GM18951 (cell line): ENCODE results near the gene LUC7L2.
"Not testable (repeated sequence)": the region's sequence is repeated elsewhere in the genome, so short reads cannot be mapped to it uniquely, and the experiment has no call there.

Experiments used
- POLR2A ChIP-seq: IDR thresholded peaks from 4 replicates; pipeline ENCODE4 v1.6.1; 2011; ENCODE audit warnings: mild to moderate bottlenecking; ENCODE audit not compliant: insufficient read length, insufficient read depth; ENCODE audit errors: extremely low read depth
- in situ Hi-C: fragments of 300-500 bp; cut with MboI; formaldehyde crosslinking; loops from one replicate; pipeline ENCODE4 v1.12.0; 2022; ENCODE audit warnings: low sequenced_read_pairs, mixed read lengths, inconsistent platforms; ENCODE audit not compliant: unreplicated experiment

The LUC7L2 gene

DNA sequence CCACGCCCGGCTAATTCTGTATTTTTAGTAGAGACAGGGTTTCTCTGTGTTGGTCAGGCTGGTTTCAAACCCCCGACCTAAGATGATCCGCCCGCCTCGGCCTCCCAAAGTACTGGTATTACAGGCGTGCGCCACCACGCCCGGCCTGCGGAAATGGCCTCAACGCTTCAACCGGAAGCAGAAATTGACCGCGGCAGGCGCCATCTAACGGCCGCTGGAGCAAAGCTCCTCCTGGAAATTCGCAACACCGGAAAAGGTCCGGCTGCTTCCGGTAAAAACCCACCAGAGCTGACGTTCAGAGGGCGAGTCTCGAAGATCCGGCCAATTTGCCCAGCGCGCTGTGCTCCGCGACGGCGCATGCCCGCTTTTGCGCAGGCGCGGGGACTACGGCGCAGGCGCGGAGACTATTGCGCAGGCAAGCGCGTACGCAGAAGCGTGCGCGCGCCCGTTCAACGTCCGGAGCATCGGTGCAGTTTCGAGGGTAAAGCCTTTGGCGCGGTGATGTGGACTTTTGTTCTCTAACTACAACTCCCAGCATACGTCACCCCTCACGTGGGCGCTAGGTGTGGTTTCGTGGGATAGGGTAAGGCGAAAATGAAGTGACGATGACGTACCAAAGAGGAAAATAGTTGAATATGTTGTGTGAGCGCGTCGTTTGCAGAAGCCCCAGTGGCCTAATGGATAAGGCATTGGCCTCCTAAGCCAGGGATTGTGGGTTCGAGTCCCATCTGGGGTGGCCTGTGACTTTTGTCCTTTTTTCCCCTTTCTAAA lies 19.5 kb upstream of the LUC7L2 start:
- peak; percentile 53 for TF ChIP-seq POLR2A
- in situ Hi-C loops, result no loop called here

DNA sequence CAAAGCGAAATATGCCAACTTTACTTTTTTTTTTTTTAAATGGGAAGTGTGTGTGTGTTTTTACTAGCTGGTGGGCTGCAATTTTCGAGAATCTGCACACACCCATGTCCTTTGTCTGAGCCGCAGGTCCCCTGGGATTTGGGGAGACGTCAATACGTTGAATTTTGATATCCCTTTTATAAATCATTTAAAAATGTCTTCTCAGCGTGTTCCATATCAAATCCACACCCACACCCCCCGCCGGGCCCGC lies 19.0 kb upstream of the LUC7L2 start:
- in situ Hi-C loops, result no loop called here
- no peak for TF ChIP-seq POLR2A

DNA sequence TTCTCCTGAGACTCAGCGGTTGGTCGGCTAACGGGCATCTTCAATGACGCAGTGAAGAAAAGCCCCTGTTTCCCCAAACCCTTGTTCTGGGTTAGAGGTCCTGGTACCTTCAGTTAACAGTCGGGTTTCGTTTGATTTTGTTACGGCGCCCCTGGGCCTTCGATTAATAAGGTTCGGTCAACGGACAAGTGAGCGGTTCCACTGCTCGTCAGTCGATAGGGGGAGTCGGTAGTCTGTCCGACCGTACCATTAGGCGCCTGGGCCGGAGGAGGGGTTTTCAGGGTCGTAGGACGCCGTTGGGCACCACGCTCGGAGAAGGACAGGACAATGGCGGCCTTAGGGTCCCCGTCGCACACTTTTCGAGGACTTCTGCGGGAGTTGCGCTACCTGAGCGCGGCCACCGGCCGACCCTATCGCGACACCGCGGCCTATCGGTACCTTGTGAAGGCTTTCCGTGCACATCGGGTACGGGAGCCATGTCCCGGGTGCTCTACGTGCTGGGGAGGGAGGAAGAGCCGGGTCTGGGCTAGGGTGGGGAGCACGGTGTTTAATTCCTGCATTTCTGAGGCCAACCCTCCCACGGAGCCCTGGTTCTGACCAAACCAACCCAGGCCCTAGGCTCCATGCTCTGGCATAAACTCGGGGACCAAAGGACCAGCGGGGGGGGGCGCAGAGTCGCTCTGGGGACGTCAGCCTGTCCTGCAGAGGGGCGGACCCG lies 18.5 kb upstream of the LUC7L2 start, which contains the start of gene FMC1:
TSS of gene FMC1 (plus strand) at position 280 of the 718 bp plus-strand sequence. CDS start at position 328, 48 bp downstream.
- TF ChIP-seq POLR2A, result peak; percentile 59
- in situ Hi-C loops, result no loop called here

DNA sequence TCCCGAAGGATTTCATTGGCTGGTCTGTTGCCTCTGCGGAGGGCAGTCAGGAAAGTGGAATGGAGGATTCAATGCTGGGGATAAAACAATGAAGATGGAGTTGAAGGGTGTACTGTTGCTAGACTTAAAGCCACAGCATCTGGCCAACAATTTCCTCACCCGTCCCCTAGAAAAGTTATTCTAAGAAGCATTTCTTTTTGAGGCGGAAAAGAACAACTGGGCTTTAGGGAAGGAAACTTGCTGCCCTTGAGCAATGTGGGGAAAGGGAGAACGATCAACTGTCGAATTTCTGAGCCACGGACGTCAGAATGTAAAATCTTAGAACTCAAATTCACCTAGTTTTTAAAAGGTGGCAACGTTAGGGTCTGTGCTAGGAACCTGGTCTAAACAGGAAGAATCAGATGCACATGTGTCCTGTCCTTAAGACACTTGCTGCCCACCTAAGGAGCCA lies 17.9 kb upstream of the LUC7L2 start:
- no peak for TF ChIP-seq POLR2A
- in situ Hi-C loops, result no loop called here

DNA sequence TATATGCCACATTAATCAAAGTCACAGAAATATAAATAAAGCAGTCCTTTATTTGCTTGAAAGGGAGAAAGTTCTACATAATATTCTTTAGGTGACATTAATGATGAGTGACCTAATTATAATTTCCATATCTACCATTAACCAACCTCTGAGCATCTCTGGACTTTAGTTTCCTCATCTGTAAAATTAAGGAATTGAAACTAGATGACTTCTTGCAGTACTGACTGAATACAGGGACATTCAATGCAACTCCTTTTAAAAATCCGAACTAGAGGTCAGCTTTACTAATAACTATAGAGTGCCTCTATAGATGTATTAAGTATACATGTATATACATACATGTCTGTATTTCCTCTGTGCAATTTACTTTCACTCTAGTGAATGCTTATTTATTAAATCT lies 14.7 kb upstream of the LUC7L2 start:
- no peak for TF ChIP-seq POLR2A
- in situ Hi-C loops, result no loop called here

DNA sequence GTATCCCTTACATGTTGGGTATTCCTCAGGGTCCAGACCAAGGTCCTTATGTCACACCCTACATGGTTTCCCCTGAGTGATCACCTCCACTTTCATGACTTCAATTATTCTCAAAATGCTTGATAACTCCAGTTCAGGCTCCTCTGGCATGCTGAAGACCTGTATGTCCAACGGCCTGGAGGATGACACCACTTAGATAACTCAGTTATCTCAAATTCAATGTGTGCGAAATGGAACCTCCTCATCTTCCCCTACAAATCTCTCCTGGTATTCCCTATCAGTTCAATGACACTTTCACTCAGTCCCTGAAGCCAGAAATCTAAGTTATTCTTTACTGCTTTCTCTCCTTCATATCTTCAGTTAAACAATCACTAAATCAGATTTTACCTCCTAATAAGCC lies 8.7 kb upstream of the LUC7L2 start:
- in situ Hi-C loops, result no loop called here
- no peak for TF ChIP-seq POLR2A

DNA sequence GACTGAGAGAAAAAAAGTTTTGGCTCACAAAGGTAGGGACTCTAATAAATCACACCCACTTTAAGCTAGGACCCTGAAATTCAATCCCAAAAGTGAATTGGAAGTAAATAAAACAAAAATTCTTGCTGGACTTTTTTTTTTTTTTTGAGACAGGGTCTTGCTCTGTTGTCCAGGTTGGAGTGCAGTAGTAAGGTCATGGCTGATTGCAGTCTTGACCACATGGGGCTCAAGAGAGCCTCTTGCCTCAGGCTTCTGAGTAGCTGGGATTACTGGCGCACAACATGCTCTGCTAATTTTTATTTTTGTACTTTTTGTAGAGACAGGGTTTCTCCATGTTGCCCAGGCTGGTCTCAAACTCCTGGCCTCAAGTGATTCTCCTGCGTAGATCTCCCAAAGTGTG lies 5.0 kb upstream of the LUC7L2 start:
- no peak for TF ChIP-seq POLR2A
- in situ Hi-C loops, result no loop called here

DNA sequence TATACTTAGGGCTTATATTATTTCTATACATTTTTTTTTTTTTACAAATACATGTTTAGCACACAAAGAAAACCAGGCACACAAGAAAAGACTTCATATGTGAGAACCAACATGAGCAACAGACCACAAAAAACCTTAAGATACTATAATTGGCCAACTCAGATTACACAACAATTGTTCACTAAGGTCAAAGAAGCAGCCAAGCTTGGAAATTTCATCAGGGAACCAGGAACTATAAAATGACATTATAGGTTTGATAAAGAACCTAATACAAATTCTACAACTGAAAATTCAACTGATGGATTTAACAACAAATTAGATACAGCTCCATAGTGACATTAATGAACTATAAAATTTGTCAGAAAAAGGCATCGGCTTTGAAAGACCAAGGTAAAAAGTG lies 4.4 kb upstream of the LUC7L2 start:
- in situ Hi-C loops, result no loop called here
- no peak for TF ChIP-seq POLR2A

DNA sequence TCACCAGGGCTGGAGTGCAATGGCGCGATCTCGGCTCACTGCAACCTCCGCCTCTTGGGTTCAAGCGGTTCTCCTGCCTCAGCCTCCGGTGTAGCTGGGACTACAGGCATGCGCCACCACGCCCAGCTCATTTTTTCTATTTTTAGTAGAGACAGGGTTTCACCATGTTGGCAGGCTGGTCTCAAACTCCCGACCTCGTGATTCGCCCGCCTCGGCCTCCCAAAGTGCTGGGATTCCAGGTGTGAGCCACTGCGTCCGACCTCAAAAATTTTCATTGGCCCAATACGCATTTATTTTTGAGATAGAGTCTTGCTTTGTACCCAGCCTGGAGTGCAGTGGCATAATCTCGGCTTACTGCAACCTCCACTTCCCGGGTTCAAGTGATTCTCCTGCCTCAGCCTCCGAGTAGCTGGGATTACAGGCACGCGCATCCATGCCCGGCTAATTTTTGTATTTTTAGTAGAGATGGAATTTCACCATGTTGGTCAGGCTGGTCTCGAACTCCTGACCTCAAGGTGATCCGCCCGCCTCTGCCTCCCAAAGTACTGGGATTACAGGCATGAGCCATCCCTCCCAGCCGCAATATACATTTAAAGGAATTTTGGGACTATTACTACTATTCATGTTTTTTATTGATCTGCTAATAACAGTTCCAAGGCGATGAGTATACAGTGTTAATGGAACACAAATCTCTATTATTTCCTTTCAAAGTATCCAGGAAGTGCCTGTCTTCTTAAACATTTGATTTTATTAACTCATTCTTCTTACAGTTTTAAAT lies 1.8 kb upstream of the LUC7L2 start:
- in situ Hi-C loops, result not testable (repeated sequence)

DNA sequence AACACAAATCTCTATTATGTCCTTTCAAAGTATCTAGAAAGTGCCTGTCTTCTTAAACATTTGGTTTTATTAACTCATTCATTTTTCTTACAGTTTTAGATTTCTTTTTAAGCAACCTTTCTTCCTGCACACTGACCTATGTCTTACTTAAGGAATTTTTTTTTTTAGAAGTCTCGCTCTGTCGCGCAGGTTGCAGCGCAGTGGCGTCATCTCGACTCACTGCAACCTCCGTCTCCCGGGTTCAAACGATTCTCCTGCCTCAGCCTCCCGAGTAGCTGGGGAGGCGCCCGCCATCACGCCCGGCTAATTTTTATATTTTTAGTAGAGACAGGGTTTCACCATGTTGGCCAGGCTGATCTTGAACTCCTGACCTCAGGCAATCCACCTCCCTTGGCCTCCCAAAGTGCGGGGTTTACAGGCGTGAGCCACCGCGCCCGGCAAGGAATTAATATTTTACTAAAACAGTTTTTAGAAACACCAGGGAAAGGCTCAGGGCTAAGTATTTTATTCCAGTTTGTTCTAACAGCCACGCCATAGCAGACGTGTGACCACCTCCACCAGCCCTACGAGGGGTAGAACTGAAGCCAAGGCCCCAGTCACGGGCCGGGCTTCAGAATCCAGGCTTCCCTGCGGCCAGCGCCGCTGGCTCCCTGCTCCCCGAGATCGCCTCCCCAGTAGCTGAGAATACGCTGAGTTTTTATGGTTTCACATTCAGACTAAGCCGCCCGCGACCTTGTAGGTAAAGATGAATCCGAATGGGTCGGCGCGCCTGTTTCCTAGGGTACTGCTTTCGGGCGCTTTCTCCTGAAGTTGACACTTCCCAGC lies 941 bp upstream of the LUC7L2 start:
- in situ Hi-C loops, result no loop called here
- no peak for TF ChIP-seq POLR2A

DNA sequence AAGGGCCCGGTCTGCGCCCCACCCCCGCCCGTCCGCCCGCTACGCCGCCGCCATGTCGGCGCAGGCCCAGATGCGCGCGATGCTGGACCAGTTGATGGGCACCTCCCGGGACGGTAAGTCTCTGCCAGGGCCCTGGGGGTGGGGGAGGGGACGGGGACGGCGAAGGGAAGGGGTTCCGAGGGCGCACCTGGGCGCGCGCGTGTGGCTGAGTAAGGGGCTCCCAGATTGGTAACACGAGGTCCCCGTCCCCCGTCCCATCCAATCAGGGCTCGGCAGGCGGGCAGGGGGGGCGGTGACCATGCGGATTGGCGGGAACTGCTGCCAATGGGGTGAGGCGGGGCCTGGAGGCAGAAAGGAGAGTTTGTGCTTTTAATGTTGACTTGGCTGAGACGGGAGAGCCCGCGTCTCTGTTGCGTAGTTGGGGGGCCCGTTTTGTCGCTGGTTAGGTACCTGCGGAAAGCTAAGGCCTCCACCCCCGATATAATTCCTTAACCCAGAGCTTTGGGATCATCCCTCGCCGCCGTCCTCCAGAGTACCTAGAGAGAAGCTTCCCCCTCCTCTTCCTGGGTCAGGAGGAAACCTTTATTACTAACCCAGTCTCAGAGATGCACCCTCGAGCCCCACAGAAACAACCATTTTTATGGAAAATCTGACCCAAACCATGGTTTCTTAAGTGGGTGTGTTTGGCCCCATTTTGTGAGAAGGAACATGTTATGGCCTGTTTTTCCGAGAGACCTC lies 685 bp downstream of the LUC7L2 start:
- TF ChIP-seq POLR2A, result peak; percentile 56
- in situ Hi-C loops, result no loop called here

DNA sequence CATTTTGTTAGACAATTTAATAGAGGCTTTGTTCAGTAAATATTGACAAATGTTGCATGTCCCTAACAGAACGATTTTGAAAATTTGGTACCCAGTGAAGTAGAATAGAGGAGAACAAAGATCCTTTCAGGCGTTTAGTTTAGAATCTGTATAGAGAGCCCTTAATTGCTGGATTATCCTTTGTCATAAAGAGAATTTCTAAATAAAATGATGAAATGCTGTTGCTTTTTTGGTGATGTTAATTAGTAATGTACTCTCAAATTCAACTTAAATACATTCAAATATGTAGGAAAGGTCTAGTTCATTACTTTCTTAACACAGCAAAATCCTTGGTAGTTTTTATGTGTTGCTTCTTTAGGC lies 1.2 kb downstream of the LUC7L2 start:
- TF ChIP-seq POLR2A, result no peak
- in situ Hi-C loops, result no loop called here
